Kasumi-1 (cell line): ENCODE measurements around the gene LIF.
"Not testable (repeated sequence)": the region's sequence is repeated elsewhere in the genome, so short reads cannot be mapped to it uniquely, and the experiment has no call there.

Source experiments
- DNase-seq, 2 experiments: peaks; one replicate each; lab custom pipeline; 2025; lab: John Stamatoyannopoulos, UW

Gene LIF

DNA sequence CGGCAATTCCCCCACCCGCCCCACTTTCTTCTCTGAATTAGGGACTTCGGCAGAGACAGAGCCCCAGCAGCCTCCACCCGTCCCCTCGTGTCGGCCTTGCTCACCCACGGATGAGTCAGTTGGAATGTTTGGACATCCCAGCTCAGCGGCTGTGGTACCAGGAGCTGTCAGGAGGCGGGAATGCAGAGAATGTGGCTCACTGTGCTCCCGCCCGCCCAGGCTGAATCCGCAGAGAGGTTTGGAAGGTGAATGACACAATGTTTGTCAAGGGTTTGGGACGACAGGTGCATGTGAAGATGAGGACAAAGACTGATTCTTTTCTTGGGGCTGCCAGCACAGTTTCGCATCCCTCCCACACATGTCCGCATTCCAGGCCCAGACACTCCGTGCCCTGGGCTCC lies 39.6 kb downstream of the LIF start:
- DNase-seq, result no peak

DNA sequence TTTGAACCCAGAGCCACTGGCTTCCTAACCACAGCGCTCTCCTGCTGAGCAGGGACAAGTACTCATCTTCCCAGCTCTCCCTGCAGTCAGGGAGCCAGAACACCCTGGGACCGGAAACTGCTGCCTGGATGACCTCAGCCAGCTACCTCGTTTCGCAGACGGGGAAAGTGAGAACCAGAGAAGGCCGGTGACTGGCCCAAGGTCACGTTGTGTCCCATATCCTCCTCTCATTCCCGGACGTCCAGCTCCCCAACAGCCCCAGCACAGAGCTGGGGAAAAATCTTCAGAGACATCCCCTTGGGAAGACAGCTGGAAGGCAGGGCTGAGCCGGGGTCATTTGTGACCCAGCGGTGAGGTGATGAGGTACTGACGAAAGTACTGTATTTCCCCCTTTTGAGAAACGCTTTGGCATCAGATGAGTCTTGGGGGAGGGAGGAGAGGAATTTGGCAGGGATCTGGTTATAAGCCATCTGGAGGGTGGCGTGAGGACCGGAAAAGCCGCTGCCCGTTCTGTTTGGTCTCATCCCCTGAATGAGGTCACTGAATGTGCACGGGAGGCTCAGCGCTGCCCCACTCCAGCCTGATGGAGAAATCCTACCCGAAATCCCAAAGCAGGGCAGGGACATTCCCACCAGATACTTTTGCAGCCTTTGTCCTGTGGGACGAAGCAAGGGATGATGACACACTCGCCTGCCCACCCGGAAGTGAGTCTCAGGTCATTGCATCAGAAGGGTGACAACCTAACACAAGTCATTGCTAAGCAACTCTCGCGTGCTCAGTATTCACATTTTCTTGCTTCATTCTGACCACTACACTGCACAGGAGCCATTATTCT lies 41.1 kb downstream of the LIF start:
- DNase-seq, result no peak

DNA sequence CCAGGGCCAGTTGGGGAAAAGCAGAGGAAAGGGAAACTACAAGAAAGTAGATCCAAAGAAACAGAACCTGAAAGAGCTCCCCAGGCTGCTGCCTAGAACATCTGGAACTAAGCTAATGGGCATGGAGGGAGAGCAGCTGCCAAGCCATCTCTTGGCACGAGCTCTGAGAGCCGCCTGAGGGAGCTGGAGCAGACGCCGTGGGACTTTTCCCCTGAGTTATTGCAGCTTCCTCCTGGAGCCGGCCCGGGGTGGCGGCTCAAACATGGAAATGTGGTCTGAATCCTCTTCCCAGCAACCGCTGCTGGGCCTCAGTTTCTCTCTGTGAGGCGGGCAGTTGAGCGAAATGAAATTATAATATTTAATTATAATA lies 41.8 kb downstream of the LIF start:
- no peak for DNase-seq

DNA sequence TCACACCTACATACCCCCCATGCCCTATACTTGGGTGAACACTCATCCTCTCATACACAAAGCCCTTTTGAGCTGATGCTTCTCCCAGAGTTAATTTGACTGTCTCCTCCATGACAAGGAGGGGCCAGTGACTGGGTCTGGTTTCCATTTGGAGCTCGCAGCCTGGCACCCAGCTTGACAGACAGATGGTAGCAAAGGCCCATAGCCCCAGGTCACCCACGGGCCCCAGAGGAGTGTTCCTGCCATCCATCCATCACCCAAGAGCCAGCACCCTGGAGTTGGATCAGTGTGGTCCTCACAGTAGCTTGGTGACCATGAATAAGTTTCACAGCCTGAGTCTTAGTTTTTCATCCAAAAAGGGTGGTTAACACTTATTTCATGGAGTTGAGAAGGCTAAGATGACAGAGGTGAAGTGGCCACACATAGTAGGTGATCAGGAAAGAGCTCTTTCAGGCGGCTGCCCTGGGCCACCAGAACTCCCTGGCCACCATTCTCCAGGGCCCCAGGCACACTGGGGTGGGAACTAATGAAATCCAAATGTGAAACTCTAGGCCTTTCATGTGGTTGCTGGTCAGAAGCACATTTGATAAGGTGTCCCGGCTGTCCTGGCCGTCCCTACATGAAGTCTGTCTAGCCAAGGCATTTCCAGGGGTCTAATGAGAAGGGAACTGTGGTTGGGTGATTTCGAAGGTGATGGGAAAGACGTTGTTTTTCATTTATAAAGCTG lies 42.4 kb downstream of the LIF start:
- no peak for DNase-seq

DNA sequence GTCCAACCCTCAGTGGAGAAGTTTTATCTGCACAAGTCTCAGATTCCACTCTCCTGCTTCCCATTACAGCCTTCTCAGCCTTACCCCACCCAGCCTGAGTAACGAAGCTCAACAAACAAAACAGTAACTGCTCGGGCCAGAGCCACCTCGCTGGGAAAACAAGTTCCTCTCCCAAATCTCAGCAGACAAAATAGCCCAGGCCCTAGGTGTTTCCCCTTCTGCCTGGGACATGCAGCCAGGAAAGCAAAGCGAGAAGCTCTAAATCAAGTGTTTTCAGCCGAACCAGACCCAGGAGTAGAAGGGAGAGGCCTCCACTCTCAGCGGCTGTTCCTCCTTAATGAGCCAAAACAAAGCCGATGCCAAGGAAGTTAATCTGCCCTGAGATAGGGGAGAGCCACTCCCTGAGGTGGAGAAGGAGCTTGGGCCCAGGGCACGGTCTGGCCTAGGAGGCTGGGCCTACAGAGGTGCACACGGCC lies 44.0 kb downstream of the LIF start:
- DNase-seq, result no peak

DNA sequence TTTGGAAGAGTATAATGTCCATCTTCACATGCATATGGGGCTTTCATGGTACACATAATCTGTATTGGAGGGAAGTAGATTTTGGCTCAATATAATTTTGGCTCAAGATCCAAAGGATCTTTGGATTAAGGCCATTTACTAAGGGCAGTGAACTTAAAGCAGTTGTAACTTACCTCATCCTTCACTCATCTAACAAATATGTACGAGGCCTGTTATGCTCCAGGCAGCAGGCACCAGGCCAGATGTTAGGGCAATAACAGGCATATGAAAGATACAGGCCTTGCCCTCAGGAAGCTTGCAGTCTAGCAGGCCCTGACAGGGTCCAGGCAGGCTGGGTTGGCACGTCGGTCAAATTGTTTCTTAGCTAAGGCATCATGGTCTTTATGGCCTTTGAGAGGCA lies 44.6 kb downstream of the LIF start:
- DNase-seq, result no peak

DNA sequence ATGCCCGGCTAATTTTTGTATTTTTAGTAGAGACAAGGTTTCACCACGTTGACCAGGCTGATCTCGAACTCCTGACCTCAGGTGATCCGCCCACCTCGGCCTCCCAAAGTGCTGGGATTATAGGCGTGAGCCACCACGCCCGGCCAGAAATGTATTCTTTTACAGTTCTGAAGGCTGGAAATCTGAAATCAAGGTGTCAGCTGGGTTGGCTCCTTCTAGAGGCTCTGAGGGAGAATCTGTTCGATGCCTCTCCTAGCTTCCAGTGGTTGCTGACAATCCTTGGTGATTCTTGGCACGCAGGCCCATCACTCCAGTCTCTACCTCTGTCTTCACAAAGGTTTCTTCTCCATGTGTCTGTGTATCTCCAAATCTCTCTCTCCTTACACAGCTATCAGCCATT lies 45.7 kb downstream of the LIF start:
- DNase-seq, result not testable (repeated sequence)

DNA sequence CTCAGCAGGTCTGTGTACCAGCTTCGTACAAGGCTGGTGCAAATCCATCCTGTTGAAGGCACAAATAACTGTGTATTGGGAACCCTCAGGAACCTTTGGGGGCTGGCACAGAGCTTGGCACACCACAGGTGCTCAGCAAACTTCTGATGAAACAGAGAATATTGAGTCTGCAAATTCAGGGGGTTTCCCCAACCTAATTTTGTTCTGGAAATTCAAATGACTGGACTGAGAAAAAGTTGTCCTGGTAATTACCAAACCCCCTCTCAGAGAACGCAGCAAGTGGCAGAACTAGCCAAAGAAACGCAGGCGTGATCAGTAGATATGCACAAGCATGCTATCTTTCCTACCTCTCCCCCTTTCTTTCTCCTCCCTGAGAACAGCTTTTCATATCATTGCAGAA lies 47.6 kb downstream of the LIF start:
- DNase-seq, result no peak

DNA sequence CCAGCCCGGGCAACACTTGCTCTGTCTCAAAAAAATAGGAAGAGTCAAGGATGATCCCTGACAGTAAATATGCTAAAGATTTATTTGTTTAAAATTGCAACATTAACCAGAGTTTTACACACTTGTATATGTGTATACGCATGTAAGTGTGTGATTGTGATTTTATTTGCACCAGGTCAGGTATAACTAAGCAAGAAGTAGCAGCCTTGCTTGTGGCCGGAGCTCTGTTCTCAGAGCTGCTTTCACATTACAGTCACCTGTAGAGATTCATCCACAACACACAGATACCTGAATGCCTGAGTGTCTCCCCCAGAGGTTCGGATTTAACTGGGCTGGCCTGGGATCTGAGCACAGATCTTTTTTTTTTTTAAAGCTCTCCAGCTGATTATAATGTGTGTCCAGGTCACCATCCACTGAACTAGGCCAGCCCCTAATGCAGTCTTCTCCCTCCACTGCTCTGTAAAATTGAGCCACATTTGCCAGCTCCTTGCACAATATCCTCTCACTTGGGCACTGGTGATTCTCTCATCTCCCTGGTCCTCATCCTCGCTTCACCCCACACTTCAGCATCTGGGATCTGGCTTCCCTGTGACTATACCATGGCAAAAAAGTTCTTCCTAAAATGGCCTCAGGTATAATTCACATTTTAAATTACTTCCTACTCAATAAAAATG lies 48.3 kb downstream of the LIF start:
- no peak for DNase-seq

DNA sequence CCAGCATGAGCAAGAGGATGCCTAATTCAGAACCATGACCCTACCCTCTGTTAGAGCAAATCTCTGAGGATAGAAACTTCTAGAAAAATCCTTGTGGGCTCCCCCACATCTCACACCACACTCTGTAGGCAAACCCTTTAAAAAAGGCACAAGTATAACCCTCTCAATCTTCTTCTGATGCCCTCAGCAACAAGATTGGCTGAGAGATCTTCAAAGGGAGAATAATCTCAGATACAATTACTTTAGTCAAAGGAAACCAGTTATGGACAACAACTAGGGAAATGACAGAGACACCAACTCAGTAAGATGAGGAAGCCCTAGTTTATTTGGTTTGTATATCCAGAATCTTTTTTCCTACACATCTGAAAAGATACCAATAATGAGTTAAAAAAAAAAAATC lies 49.2 kb downstream of the LIF start:
- DNase-seq, result no peak

DNA sequence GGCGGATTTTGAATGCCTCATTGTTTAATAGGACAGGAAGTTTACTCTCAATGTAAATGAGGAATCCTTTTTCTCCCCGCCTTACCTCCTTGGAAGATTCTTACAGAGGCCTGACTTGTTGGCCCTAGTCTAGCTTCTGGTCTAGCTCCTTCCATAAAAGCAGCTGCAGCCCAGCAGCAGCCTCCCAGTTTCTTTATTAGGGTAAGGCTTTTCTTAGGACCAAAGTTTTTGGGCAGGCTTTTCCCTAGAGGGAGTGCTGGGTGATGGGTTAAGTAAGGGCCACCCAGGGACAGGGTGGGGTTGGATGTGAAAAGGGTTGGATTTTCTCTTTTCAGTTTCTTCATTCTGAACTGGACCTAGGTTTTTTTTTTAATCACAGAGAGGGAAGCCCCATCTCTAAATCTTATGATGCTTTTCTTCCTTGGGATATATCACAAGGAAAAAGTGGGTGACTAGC lies 49.7 kb downstream of the LIF start:
- DNase-seq, result no peak

DNA sequence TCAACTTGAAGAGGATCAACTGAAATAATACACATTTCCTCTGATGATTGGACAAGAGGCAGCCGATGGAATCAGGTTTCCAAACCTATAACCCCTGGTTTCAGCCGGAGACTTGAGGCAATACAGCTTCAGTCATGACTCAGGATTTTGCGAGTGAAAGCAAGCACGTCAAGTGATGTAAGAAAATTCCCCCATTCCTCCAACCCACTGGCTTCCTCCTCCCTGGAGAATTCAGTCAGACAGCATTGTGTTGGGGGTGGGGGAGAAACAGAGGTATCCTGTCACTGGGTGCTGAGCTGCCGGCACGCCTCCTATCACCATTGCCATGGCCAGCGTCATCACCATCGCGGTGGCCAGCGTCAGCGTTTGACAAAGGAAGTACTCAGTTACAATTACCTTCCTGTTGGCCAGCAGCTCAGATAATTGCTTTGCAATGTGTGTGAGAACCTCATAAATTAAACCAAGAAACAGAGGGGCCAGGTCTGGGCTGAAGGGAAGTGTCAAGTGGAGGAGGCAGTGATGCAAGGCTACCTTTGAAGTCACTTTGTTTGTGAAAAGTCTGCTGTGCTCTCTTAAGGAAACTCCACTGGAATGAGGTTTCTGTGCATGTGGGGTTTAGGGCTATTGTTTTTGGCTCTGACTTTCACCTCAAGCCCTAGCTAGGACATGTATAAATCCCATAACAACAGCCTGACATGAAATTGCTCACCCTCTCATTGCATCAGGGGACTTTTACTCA lies 50.2 kb downstream of the LIF start:
- DNase-seq, result no peak

DNA sequence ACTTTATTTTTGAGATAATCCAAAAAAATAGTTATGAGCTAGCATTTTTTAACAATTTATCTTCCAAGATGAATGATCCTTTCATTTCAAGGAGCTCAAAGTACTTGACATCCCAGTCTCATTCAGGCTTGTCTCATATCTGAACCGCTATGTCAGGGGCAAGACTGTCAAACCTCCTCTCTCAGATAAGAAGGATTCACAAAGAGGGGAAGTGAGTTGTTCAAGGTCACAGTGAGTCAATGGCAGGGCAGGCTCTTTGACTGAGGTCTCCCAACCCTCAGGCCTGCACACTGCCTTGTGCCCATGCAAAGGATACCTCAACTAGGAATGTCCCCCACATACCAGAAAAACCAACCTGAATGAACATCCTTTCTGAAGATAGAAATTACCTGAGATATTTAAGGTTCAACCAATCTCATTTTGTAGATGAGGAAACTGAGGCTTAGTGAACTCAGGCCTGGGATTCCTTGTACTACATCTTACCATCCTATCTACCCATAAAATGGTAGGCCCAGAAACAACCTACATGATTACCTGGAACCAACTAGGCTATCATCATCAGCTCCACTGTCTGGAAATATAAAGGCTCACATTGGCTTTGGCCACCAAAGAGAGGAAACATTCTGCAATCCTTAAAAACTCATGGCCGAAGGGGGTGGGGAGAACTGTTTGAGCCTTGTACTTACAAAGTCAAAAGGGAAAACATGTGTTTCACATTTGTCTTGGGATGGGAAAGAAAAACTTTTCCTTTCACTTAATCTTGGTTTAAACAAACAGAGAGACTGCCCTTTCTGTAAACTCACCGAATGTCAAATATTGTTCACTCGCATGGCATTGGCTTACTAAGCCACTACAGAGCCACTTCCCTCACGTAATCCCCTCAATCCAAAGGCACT lies 51.1 kb downstream of the LIF start:
- DNase-seq, result no peak

DNA sequence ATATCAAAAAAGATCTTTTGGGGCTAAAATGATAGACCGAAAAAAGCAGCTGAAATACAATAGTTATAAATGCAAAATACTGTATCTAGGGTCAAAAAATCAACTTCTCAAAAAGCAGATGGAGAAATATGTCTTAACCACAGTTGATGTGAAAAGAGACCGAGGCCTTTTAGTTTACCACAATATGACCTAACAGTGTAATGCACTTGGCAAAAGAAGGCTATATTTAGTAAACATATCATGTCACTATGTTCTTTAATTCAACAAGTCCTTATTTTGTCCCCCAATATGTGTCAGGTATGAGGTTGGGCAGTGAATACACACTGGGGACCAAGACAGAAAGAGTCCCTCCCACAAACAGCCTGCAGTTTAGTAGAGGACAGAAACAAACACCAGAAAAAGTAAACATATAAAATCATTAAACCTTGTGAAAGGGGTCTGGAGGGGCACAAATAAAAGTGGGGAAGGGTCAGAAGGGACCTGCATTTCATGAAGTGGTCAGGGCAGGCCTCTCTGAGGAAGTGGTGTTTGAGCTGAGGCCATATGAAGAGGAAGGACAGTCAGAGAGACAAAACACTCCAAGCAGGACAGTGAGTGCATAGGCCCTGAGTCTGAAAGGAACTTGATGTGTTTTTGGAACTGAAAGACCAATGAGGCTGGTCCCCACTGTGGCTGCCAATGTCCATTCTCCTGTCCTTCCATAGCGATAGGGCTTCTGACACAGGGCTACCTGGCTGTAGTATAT lies 53.4 kb downstream of the LIF start:
- DNase-seq, result no peak

DNA sequence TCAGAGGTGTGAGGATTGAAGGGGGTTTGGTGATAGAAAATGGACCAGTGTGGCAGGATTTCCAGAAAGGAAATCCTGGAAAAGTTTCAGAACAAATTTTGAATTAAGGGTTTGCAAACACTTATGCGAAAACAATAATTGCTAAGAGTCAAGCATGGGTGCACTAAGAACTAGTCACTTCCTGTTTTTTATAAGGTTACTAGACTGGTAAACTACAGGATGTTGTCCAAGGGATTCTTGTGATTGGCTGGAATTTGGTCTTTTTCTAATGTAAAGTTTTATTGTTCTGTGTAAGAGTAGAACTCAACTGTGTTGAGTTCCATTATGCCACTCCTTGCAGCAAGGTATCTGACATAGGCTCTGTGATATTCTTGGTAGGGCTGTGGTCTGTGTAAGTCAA lies 54.1 kb downstream of the LIF start:
- no peak for DNase-seq

DNA sequence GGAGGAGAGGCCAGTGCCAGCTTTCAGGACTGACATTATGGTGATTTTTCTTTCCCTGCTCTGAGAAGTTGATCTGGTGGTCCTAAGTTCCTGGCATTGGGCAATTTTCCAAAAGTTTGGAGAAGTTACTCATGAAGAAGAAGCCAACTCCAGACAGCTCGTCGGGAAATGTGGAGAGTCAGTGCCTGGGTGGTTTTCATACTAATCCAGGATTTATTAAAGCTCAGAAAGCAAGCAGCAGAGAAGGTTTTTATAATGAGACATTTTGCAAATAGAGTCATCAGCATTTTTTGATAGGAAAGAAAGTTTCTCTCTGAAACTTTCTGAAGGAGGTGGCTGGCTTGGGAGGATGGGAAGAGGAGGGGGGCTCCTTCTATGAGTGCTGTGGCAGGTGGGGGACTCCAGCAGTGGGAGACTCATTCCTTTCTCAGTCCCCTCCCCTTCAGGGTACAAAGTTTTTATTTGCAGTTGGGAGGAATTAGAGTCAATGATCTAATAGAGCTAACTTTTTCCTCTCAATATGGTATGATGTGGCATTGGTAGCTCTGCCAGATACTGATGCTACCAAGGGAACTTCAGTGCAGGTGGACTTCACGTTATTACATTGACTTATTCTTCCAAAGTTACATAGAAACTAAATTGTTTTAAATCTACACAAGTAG lies 55.4 kb downstream of the LIF start:
- no peak for DNase-seq

DNA sequence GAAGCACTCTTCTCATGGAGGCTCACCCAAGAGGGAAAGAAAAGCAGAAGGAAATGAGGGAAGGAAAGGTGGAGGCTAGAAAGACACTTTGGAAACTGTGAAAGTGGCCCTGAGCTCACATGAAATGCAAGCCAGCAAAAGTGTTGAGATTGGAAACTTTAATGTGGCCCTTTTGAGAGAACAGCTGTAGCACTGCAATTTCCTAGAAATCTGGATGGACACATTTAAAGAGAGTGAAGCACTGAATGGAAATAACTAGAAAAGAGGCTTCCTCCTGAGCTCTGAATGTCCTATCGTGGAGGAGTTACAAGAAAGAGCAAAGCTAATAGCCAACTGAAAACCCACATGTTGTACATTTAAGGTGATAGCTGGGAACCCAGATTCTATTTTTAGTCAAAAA lies 56.0 kb downstream of the LIF start:
- DNase-seq, result no peak
